HCT116 (cell line): ENCODE data around the gene TSPAN16. TPM values are rescaled to one million over a fixed set of nuclear protein-coding genes. Genes with fewer than 3 reads are reported as not detected.

Experiments used
- ATAC-seq: fragments of 200-7000 bp; cut with Tn5 transposase; 2 replicates; pipeline ENCODE4 v1.9.1; 2020; ENCODE audit warnings: mild to moderate bottlenecking, moderate library complexity
- BruUV-seq: library from RNA; stranded (reverse); fragments of 400-500 nt; replicated peaks from 2 replicates; lab custom pipeline; 2021; lab: Mats Ljungman, UMichigan
- CTCF ChIA-PET: fragments of 300-600 bp; sonication (Branson Sonifier 250); formaldehyde crosslinking; loops from one replicate; lab custom pipeline; 2021; ENCODE audit warnings: antibody characterized with exemption; lab: Charles Lee
- POLR2A ChIA-PET: fragments of 300-600, 350-600 bp; sonication (Branson Sonifier 250); formaldehyde crosslinking; loops from one replicate; lab custom pipeline; 2021; ENCODE audit warnings: antibody characterized with exemption; lab: Charles Lee
- RAD21 ChIA-PET, 2 experiments: fragments of 300-600 bp; sonication (Branson Sonifier 250); formaldehyde crosslinking; loops; one replicate each; lab custom pipeline; 2023; ENCODE audit warnings: low total read pairs in 2 of 2; ENCODE audit not compliant: uncharacterized antibody in 2 of 2, unreplicated experiment in 2 of 2, low non-redundant PET in 1 of 2; lab: Charles Lee
- DNase-seq: peaks from one replicate; pipeline ENCODE4 v3.0.0-alpha.2; 2010; ENCODE audit warnings: low read depth, low spot score
- H2AFZ ChIP-seq: fragments of 200-600 bp; shearing (Covaris generic), sonication (generic); 2 replicates; pipeline ENCODE4 v1.6.1; 2017; ENCODE audit warnings: low read depth, mixed run types, mixed read lengths, antibody characterized with exemption, low read length; ENCODE audit not compliant: poor library complexity, severe bottlenecking
- H3K27ac ChIP-seq: 2 replicates; pipeline ENCODE4 v1.5.1; 2012; ENCODE audit warnings: low read depth, low read length
- H3K27me3 ChIP-seq: fragments of 200-600 bp; sonication (generic); 2 replicates; pipeline ENCODE4 v1.6.1; 2016; ENCODE audit warnings: mixed run types, low read length, mixed read lengths; ENCODE audit not compliant: insufficient read depth
- H3K36me3 ChIP-seq, 2 experiments: fragments of 200-500 bp in 1 of 2; fragments of 200-600 bp in 1 of 2; sonication (Bioruptor generic) in 1 of 2; sonication (generic) in 1 of 2; 2 replicates each; pipeline versions ENCODE4 v1.5.1 to v1.6.1; 2014 to 2016; ENCODE audit warnings: low read length in 2 of 2, inconsistent platforms in 1 of 2, mixed read lengths in 1 of 2, mixed run types in 1 of 2; ENCODE audit not compliant: insufficient read depth in 2 of 2, control insufficient read depth in 1 of 2
- H3K4me1 ChIP-seq, 2 experiments: fragments of 200-600 bp in 1 of 2; sonication (generic) in 1 of 2; 2 replicates each; pipeline versions ENCODE4 v1.5.1 to v1.6.1; 2012 to 2017; ENCODE audit warnings: low read length in 2 of 2, inconsistent platforms in 1 of 2, mild to moderate bottlenecking in 1 of 2, mixed read lengths in 1 of 2, mixed run types in 1 of 2, moderate library complexity in 1 of 2; ENCODE audit not compliant: insufficient read depth in 2 of 2, control insufficient read depth in 1 of 2
- H3K4me2 ChIP-seq: fragments of 200-600 bp; sonication (generic); 2 replicates; pipeline ENCODE4 v1.6.1; 2017; ENCODE audit warnings: mixed run types, low read length, mixed read lengths
- H3K4me3 ChIP-seq, 2 experiments: fragments of 200-600 bp in 1 of 2; sonication (generic) in 1 of 2; replicated peaks in 1 of 2; 2 replicates each; pipeline ENCODE4 v1.5.1; 2011 to 2016; ENCODE audit warnings: low read length in 2 of 2, control low read depth in 1 of 2, low read depth in 1 of 2, mild to moderate bottlenecking in 1 of 2, mixed read lengths in 1 of 2, mixed run types in 1 of 2
- H3K79me2 ChIP-seq: fragments of 200-600 bp; sonication (generic); 2 replicates; pipeline ENCODE4 v1.6.1; 2017; ENCODE audit warnings: mild to moderate bottlenecking, mixed run types, low read length, moderate library complexity, mixed read lengths; ENCODE audit not compliant: insufficient read depth
- H3K9ac ChIP-seq: fragments of 200-600 bp; sonication (generic); 2 replicates; pipeline ENCODE4 v1.6.1; 2016; ENCODE audit warnings: low read length, mixed read lengths
- H3K9me2 ChIP-seq: fragments of 200-600 bp; sonication (generic), shearing (Covaris generic); 2 replicates; pipeline ENCODE4 v1.6.1; 2017; ENCODE audit warnings: mixed run types, mild to moderate bottlenecking, moderate library complexity; ENCODE audit not compliant: insufficient read depth
- H3K9me3 ChIP-seq, 2 experiments: fragments of 200-500 bp in 1 of 2; fragments of 200-600 bp in 1 of 2; sonication (Bioruptor generic) in 1 of 2; sonication (generic) in 1 of 2; 2 replicates each; pipeline ENCODE4 v1.6.1; 2014 to 2017; ENCODE audit warnings: low read length in 2 of 2, mixed read lengths in 2 of 2, inconsistent platforms in 1 of 2, low read depth in 1 of 2, mild to moderate bottlenecking in 1 of 2, mixed run types in 1 of 2, moderate library complexity in 1 of 2; ENCODE audit not compliant: control insufficient read depth in 1 of 2, insufficient read depth in 1 of 2
- H4K20me1 ChIP-seq: fragments of 200-600 bp; sonication (generic), shearing (Covaris generic); 2 replicates; pipeline ENCODE4 v1.6.1; 2017; ENCODE audit warnings: mixed run types, mild to moderate bottlenecking, moderate library complexity; ENCODE audit not compliant: insufficient read depth
- CEBPB ChIP-seq: IDR thresholded peaks from 2 replicates; pipeline ENCODE4 v1.6.1; 2012; ENCODE audit warnings: low read depth
- POLR2AphosphoS5 ChIP-seq: IDR thresholded peaks from 2 replicates; pipeline ENCODE4 v1.6.1; 2011; ENCODE audit warnings: mild to moderate bottlenecking, low read depth, low read length, moderate library complexity
- ZFX ChIP-seq: fragments of 450-650 bp; IDR thresholded peaks from 2 replicates; pipeline ENCODE4 v1.6.1; 2017
- intact Hi-C: fragments of 100-400 bp; cut with micrococcal nuclease; formaldehyde crosslinking; loops from 2 replicates; pipeline ENCODE4 v1.10.0; 2022
- total RNA-seq: library from RNA; stranded (reverse); gene quantifications from one replicate; pipeline ENCODE4 v1.2.1, GENCODE V29; 2021; ENCODE audit not compliant: unreplicated experiment
- TF ChIP-seq, protein P1 (sequence below): IDR thresholded peaks from 2 replicates; pipeline ENCODE4 v1.6.1; 2011; ENCODE audit warnings: mild to moderate bottlenecking, low read length, moderate library complexity; ENCODE audit not compliant: insufficient replicate concordance; ENCODE audit errors: extremely low read depth
- TF ChIP-seq, protein P2 (sequence below): IDR thresholded peaks from 2 replicates; pipeline ENCODE4 v1.6.1; 2012
- TF ChIP-seq, protein P3 (sequence below): IDR thresholded peaks from 2 replicates; pipeline ENCODE4 v1.6.1; 2012

The TSPAN16 gene
- total RNA-seq, 1 experiment from 2014 or later, result not detected

DNA sequence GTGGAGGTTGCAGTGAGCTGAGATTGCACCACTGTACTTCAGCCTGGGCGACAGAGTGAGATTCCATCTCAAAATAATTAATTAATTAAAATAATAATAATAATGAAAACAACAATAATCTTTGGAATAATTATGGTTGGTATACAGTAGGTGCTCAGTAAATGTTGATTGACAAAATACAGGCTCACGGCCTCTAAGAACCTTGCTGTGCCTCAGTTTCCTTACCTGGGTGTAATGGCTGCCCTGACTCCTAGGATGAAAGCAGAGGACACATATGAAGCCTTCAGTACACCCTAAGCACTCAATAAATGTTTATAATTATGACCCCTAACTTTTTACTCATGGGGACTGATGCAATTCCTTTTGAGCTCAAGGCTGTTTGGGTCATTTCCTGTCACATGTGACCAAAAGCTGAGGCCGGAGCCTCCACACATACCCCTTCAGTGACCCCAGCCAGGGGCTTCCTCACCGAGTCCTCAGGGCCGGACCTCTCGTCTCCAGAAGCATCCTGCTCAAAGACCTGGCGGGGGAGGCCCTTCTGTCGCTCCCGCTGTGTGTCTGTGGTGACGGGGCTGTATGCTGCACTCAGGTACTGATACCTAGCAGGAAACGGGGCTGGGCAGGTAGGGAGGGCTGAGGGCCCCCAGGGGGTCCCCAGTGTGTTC lies 44.2 kb upstream of the TSPAN16 start:
- no peak for DNase-seq
- Histone ChIP-seq H3K9me3 (no peaks in the 10 kb centered on the region), H3K4me1 (no peaks in the 10 kb centered on the region), H3K27ac (no peak overlapping the region), H3K4me2 (no peak overlapping the region), H3K4me3 (no peak overlapping the region), H3K9ac (no peak overlapping the region), H3K79me2 (no peaks in the 10 kb centered on the region), H3K36me3 (peaks cover 10% of the 10 kb centered on the region in 2 experiments; a peak in 3 of 4 replicates), H4K20me1 (no peaks in the 10 kb centered on the region), H3K9me2 (no peaks in the 10 kb centered on the region), H3K27me3 (no peaks in the 10 kb centered on the region), H2AFZ (no peak overlapping the region)
- RAD21 ChIA-PET, result no interaction called here
- no peak for ATAC-seq
- POLR2A ChIA-PET, result no interaction called here
- BruUV-seq, result no TSS peak
- intact Hi-C loops, result no loop called here
- CTCF ChIA-PET, result no interaction called here
- TF ChIP-seq, protein P1, sequence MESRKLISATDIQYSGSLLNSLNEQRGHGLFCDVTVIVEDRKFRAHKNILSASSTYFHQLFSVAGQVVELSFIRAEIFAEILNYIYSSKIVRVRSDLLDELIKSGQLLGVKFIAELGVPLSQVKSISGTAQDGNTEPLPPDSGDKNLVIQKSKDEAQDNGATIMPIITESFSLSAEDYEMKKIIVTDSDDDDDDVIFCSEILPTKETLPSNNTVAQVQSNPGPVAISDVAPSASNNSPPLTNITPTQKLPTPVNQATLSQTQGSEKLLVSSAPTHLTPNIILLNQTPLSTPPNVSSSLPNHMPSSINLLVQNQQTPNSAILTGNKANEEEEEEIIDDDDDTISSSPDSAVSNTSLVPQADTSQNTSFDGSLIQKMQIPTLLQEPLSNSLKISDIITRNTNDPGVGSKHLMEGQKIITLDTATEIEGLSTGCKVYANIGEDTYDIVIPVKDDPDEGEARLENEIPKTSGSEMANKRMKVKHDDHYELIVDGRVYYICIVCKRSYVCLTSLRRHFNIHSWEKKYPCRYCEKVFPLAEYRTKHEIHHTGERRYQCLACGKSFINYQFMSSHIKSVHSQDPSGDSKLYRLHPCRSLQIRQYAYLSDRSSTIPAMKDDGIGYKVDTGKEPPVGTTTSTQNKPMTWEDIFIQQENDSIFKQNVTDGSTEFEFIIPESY, result no peak
- TF ChIP-seq POLR2AphosphoS5 (no peak), CEBPB (no peak), ZFX (no peak)
- TF ChIP-seq, protein P2, sequence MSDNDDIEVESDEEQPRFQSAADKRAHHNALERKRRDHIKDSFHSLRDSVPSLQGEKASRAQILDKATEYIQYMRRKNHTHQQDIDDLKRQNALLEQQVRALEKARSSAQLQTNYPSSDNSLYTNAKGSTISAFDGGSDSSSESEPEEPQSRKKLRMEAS, result no peak
- TF ChIP-seq, protein P3, sequence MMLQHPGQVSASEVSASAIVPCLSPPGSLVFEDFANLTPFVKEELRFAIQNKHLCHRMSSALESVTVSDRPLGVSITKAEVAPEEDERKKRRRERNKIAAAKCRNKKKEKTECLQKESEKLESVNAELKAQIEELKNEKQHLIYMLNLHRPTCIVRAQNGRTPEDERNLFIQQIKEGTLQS, result no peak
- TF ChIP-seq, all 23 proteins: peak for 0
